ENCODE data around the gene KLK5.

Gene KLK5

GRCh38 chr19:50894478-50895356 is 58.1 kb downstream of the KLK5 start:
- DNase-seq (ENCODE audit: low spot score in 2 of 2) (no peak), ATAC-seq (no peak)
- Mint-ChIP-seq H3K4me1 (no peaks in the 10 kb centered on the region), H3K27ac (no peak overlapping the region), H3K36me3 (no peaks in the 10 kb centered on the region), H3K9me3 (no peaks in the 10 kb centered on the region), H3K4me3 (no peak overlapping the region)

All from stimulated activated effector memory CD8-positive, alpha-beta T cell treated with anti-CD3 and anti-CD28 coated beads, Interleukin-12 subunit alpha, Interleukin-12 subunit beta, amount 100 ng/mL, for 72 hours (primary cell).